Upper lobe of right lung (tissue), 1 donor: ENCODE data around the gene GJA4. TPM values are rescaled to one million over a fixed set of nuclear protein-coding genes. Genes with fewer than 3 reads are reported as not detected.

Experiments used
- ATAC-seq: fragments of 200-7000 bp; cut with Tn5 transposase; one replicate; pipeline ENCODE4 v1.9.1; 2020; ENCODE audit warnings: mild to moderate bottlenecking, moderate library complexity
- DNase-seq: peaks from one replicate; pipeline ENCODE4 v3.0.0-alpha.2; 2020
- H3K27ac ChIP-seq: fragments of 200-600 bp; one replicate; pipeline ENCODE4 v1.8.0; 2022
- H3K27me3 ChIP-seq: fragments of 200-600 bp; one replicate; pipeline ENCODE4 v1.8.0; 2022; ENCODE audit warnings: mild to moderate bottlenecking
- H3K36me3 ChIP-seq: fragments of 200-600 bp; one replicate; pipeline ENCODE4 v1.8.0; 2022
- H3K4me1 ChIP-seq: fragments of 200-600 bp; one replicate; pipeline ENCODE4 v1.8.0; 2022
- H3K4me3 ChIP-seq: fragments of 200-600 bp; one replicate; pipeline ENCODE4 v1.8.0; 2022; ENCODE audit warnings: mild to moderate bottlenecking
- H3K9me3 ChIP-seq: fragments of 200-600 bp; one replicate; pipeline ENCODE4 v1.8.0; 2022
- intact Hi-C: fragments of 100-400 bp; cut with DNase I; formaldehyde crosslinking; loops from one replicate; pipeline ENCODE4 v1.11.0; 2022
- total RNA-seq: library from RNA; stranded (reverse); fragmentation: NEBNext Ultra II Directional; extraction: Animal tissue kit (Norgen Biotek cat#: 25700); gene quantifications from one replicate; pipeline ENCODE4 v1.2.1, GENCODE V29; 2021
- TF ChIP-seq, protein P1 (sequence below): fragments of 200-600 bp; IDR thresholded peaks from one replicate; pipeline ENCODE4 v1.8.0; 2022; ENCODE audit warnings: antibody characterized with exemption
- donor health status: DM: no; HTN: yes; CAD: no; lungs with severe emphysema.

The GJA4 gene
- total RNA-seq, 1 donor from 2014 or later, result 20.0 TPM

DNA sequence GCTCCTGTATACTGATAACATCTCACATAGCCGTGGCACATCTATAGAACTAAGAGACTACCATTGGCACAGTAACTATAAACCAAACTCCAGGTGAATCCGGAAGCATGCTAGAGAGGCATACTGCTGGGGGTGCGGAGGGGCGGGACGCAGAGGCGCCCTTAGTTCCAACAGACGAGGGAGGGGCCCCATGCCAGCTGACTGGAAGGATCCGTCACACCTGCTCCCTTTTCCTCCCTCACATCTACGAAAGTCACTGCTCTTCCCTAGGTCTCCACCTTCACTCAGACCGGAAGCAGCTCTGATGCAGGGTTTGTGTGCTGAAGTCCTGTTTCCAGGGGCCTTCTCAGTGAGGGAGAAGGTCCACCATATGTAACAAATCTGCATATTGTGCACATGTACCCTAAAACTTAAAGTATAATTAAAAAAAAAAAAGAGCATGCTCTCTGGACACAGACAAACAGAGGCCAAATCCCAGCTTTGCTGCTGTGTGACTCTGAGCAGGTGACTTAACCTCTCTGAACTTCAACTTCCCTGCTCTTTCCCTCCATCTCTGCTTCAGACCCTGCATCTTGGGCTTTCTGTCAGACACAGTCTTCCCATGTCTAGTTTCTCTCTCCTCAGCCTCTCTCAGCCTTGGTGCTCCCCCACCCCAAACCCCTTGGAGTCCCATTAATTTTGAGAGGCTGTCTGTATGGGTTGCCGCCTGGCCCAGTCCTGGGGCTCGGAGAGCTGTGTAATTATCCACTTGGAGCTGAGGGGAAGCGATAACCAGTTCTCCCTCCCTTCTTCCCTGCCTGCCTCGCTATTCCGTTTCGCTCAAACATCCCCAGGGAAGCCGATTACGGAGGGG, 45.8 kb upstream of the GJA4 start:
- Histone ChIP-seq H3K4me3 (no peak overlapping the region), H3K4me1 (peaks cover 3% of the 10 kb centered on the region), H3K27me3 (no peaks in the 10 kb centered on the region), H3K27ac (no peak overlapping the region), H3K9me3 (no peaks in the 10 kb centered on the region), H3K36me3 (no peaks in the 10 kb centered on the region)
- intact Hi-C loops, result no loop called here
- TF ChIP-seq, protein P1, sequence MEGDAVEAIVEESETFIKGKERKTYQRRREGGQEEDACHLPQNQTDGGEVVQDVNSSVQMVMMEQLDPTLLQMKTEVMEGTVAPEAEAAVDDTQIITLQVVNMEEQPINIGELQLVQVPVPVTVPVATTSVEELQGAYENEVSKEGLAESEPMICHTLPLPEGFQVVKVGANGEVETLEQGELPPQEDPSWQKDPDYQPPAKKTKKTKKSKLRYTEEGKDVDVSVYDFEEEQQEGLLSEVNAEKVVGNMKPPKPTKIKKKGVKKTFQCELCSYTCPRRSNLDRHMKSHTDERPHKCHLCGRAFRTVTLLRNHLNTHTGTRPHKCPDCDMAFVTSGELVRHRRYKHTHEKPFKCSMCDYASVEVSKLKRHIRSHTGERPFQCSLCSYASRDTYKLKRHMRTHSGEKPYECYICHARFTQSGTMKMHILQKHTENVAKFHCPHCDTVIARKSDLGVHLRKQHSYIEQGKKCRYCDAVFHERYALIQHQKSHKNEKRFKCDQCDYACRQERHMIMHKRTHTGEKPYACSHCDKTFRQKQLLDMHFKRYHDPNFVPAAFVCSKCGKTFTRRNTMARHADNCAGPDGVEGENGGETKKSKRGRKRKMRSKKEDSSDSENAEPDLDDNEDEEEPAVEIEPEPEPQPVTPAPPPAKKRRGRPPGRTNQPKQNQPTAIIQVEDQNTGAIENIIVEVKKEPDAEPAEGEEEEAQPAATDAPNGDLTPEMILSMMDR, result no peak
- no peak for DNase-seq
- ATAC-seq, result no peak

DNA sequence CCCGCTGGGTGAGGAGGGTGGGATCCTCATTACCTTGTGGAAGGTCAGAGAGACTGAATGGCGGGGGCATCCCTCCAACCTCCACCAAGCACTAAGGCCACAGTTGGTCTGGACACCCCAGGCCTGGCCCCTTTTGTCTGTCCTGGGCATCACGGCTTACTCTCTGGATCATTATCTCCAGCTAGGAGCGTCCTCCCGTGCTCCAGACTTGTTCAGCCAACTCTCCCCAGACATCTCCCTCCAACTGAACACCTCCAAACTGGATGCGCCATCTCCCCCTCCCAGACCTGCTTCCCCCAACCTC, 45.2 kb upstream of the GJA4 start:
- DNase-seq (no peak), ATAC-seq (no peak)
- intact Hi-C loops, result no loop called here
- TF ChIP-seq, protein P1, result no peak
- no peaks in the 10 kb centered on the region for H3K36me3 ChIP-seq
- H3K27ac ChIP-seq, result no peak overlapping the region
- H3K4me1 ChIP-seq, result peaks cover under 1% of the 10 kb centered on the region
- H3K27me3 ChIP-seq, result no peaks in the 10 kb centered on the region
- H3K9me3 ChIP-seq, result no peaks in the 10 kb centered on the region
- H3K4me3 ChIP-seq, result no peak overlapping the region

DNA sequence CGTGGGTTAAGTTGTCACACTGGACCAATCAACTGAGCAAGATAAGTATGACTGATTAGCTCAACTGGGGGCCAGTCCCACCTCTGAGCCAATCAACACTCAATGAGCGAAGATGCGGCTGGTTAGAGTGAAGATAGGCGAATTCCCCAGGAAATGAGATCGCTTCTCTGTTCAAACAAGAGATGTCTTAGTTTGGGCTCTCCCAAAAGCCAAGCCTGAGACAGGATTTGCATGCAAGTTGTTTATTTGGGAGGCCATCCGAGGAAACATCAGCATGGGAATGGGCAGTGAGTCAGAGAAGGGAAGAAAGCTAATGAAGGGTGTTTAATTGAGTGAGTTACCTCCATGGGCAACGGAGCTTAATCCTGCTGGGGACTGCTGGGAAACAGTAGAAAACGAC, 42.8 kb upstream of the GJA4 start:
- DNase-seq (no peak), ATAC-seq (no peak)
- Histone ChIP-seq H3K27me3 (no peaks in the 10 kb centered on the region), H3K4me3 (no peak overlapping the region), H3K9me3 (no peaks in the 10 kb centered on the region), H3K36me3 (no peaks in the 10 kb centered on the region), H3K4me1 (no peaks in the 10 kb centered on the region), H3K27ac (no peak overlapping the region)
- TF ChIP-seq, protein P1, result no peak
- intact Hi-C loops, result no loop called here

DNA sequence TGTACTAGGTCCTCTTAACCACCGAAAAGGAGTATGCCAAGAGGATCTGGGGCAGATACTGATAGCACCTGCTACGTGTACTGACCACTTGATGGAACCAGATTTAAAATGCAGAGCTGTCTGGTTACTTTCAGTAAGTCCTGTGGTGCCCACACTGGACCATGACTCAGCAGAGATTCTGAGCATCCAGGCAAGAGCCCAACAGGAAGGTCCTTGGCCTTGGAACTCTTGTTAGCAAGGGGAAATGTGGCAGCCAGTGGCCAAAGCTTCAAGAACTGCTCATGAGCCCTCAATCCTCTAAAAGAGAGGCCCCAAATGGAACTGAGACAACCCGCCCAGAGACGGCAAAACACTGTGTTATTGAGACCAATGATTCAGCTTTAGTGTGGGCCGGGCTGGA, 42.2 kb upstream of the GJA4 start:
- Histone ChIP-seq H3K4me3 (no peak overlapping the region), H3K27me3 (no peaks in the 10 kb centered on the region), H3K4me1 (no peaks in the 10 kb centered on the region), H3K36me3 (no peaks in the 10 kb centered on the region), H3K9me3 (no peaks in the 10 kb centered on the region), H3K27ac (no peak overlapping the region)
- TF ChIP-seq, protein P1, result no peak
- ATAC-seq (no peak), DNase-seq (no peak)
- intact Hi-C loops, result no loop called here

DNA sequence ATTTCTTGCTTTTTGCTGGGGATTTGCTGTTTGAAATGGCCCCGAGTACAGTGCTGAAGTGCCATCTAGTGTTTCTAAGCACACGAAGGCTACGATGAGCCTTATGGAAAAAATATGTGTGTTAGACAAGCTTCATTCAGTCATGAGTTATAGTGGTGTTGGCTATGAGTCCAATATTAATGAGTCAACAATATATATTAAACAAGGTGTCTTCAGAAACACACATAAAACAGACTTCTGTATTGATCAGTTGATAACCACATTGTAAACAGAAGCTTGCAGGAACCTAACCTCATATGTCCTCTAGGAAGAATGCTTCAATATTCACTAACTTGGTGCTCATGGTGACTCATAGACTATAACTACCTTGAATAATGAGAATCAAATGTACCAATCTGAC, 39.6 kb upstream of the GJA4 start:
- intact Hi-C loops, result no loop called here
- DNase-seq (no peak), ATAC-seq (no peak)
- H3K36me3 ChIP-seq, result no peaks in the 10 kb centered on the region
- no peak overlapping the region for H3K4me3 ChIP-seq
- no peaks in the 10 kb centered on the region for H3K27me3 ChIP-seq
- H3K4me1 ChIP-seq, result no peaks in the 10 kb centered on the region
- TF ChIP-seq, protein P1, result no peak
- H3K27ac ChIP-seq, result no peak overlapping the region
- H3K9me3 ChIP-seq, result no peaks in the 10 kb centered on the region
